ENCODE measurements around the gene ABLIM1. TPM values are rescaled to one million over a fixed set of nuclear protein-coding genes. Genes with fewer than 3 reads are reported as not detected.
A peak's percentile ranks its signal among the peaks of the same experiment; 100 is the strongest.

Gene ABLIM1
- total RNA-seq, 4 donors from 2014 or later = 84.7 to 203 (median 150) TPM

- TF ChIP-seq POLR2A (IDR thresholded peaks at IDR 0.05) (no peak), CTCF (IDR thresholded peaks at IDR 0.05 in 4 of 5, conservative IDR thresholded peaks at IDR 0.05 in 1 of 5) (no peak)
- no peak for ATAC-seq
- no peak for DNase-seq
- Histone ChIP-seq H3K27me3 (no peaks in the 10 kb centered on the region), H3K4me1 (peaks cover 6 to 7% of the 10 kb centered on the region in 2 donors), H3K36me3 (no peaks in the 10 kb centered on the region), H3K9me3 (no peaks in the 10 kb centered on the region), H3K4me3 (no peak overlapping the region), H3K27ac (no peak overlapping the region)
- intact Hi-C loops (cut with DNase I; ENCODE audit: low total_unique reads) (no loop called here), in situ Hi-C loops (cut with MboI; ENCODE audit: low sequenced_read_pairs in 4 of 4) (no loop called here)
Observed at GRCh38 chr10:114513381-114513792, 144.7 kb downstream of the ABLIM1 start.

- Histone ChIP-seq H3K27ac (no peak overlapping the region), H3K9me3 (no peaks in the 10 kb centered on the region), H3K36me3 (no peaks in the 10 kb centered on the region), H3K4me3 (no peak overlapping the region), H3K27me3 (no peaks in the 10 kb centered on the region), H3K4me1 (peaks cover 8 to 19% of the 10 kb centered on the region in 2 donors)
- no peak for TF ChIP-seq CTCF (IDR thresholded peaks at IDR 0.05 in 4 of 5, conservative IDR thresholded peaks at IDR 0.05 in 1 of 5)
- no peak for TF ChIP-seq POLR2A (IDR thresholded peaks at IDR 0.05)
- DNase-seq = no peak
- intact Hi-C loops (cut with DNase I; ENCODE audit: low total_unique reads) (no loop called here), in situ Hi-C loops (cut with MboI; ENCODE audit: low sequenced_read_pairs in 4 of 4) (no loop called here)
- no peak for ATAC-seq
Observed at GRCh38 chr10:114511881-114512280, 146.2 kb downstream of the ABLIM1 start.

GRCh38 chr10:114508376-114508775, 149.7 kb downstream of the ABLIM1 start:
- H3K4me1 ChIP-seq = peaks cover 19 to 41% of the 10 kb centered on the region in 2 donors
- DNase-seq = no peak
- in situ Hi-C loops (cut with MboI; ENCODE audit: low sequenced_read_pairs in 4 of 4) = no loop called here
- no peaks in the 10 kb centered on the region for H3K27me3 ChIP-seq
- ATAC-seq = no peak
- no peak for TF ChIP-seq POLR2A (IDR thresholded peaks at IDR 0.05)
- no peak for TF ChIP-seq CTCF (IDR thresholded peaks at IDR 0.05 in 4 of 5, conservative IDR thresholded peaks at IDR 0.05 in 1 of 5)
- peak overlapping the region; percentile 39 to 72 (median 55) for H3K27ac ChIP-seq
- no peaks in the 10 kb centered on the region for H3K9me3 ChIP-seq
- no peak overlapping the region for H3K4me3 ChIP-seq
- H3K36me3 ChIP-seq = no peaks in the 10 kb centered on the region
- intact Hi-C loops (cut with DNase I; ENCODE audit: low total_unique reads) = no loop called here

GRCh38 chr10:114507449-114507848, 150.6 kb downstream of the ABLIM1 start:
- Histone ChIP-seq H3K4me1 (peaks cover 19 to 41% of the 10 kb centered on the region in 2 donors), H3K9me3 (no peaks in the 10 kb centered on the region), H3K36me3 (no peaks in the 10 kb centered on the region), H3K27ac (peak overlapping the region; percentile 39 to 72 (median 55)), H3K4me3 (no peak overlapping the region), H3K27me3 (no peaks in the 10 kb centered on the region)
- DNase-seq (peak; percentile 45 to 72), ATAC-seq (peak; percentile 22 to 55)
- TF ChIP-seq POLR2A (IDR thresholded peaks at IDR 0.05) (no peak), CTCF (IDR thresholded peaks at IDR 0.05 in 4 of 5, conservative IDR thresholded peaks at IDR 0.05 in 1 of 5) (no peak)
- in situ Hi-C loops (cut with MboI; ENCODE audit: low sequenced_read_pairs in 4 of 4) (no loop called here), intact Hi-C loops (cut with DNase I; ENCODE audit: low total_unique reads) (no loop called here)

GRCh38 chr10:114506871-114507385, 151.1 kb downstream of the ABLIM1 start:
- no peaks in the 10 kb centered on the region for H3K36me3 ChIP-seq
- no peaks in the 10 kb centered on the region for H3K9me3 ChIP-seq
- DNase-seq (no peak), ATAC-seq (no peak)
- H3K27me3 ChIP-seq = no peaks in the 10 kb centered on the region
- no peak overlapping the region for H3K4me3 ChIP-seq
- in situ Hi-C loops (cut with MboI; ENCODE audit: low sequenced_read_pairs in 4 of 4) (no loop called here), intact Hi-C loops (cut with DNase I; ENCODE audit: low total_unique reads) (no loop called here)
- no peak for TF ChIP-seq POLR2A (IDR thresholded peaks at IDR 0.05)
- TF ChIP-seq CTCF (IDR thresholded peaks at IDR 0.05 in 4 of 5, conservative IDR thresholded peaks at IDR 0.05 in 1 of 5) = no peak
- peak overlapping the region; percentile 39 to 72 (median 55) for H3K27ac ChIP-seq
- peaks cover 19 to 41% of the 10 kb centered on the region in 2 donors for H3K4me1 ChIP-seq
